ENCODE results near the gene SPATA31C2.

SPATA31C2 gene

GRCh38 chr9:88174324-88174723 lies 36.0 kb upstream of the SPATA31C2 start (continued):
- TF ChIP-seq, protein P1, sequence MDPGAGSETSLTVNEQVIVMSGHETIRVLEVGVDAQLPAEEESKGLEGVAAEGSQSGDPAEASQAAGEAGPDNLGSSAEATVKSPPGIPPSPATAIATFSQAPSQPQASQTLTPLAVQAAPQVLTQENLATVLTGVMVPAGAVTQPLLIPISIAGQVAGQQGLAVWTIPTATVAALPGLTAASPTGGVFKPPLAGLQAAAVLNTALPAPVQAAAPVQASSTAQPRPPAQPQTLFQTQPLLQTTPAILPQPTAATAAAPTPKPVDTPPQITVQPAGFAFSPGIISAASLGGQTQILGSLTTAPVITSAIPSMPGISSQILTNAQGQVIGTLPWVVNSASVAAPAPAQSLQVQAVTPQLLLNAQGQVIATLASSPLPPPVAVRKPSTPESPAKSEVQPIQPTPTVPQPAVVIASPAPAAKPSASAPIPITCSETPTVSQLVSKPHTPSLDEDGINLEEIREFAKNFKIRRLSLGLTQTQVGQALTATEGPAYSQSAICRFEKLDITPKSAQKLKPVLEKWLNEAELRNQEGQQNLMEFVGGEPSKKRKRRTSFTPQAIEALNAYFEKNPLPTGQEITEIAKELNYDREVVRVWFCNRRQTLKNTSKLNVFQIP (CRISPR knock-in tag; IDR thresholded peaks at IDR 0.05; ENCODE audit: borderline replicate concordance, low read depth): no peak
- TF ChIP-seq OSR1 (CRISPR knock-in tag; IDR thresholded peaks at IDR 0.05) (no peak), ZNF70 (CRISPR knock-in tag; IDR thresholded peaks at IDR 0.05) (no peak), GLIS3 (CRISPR knock-in tag; IDR thresholded peaks at IDR 0.05) (no peak)

DNA sequence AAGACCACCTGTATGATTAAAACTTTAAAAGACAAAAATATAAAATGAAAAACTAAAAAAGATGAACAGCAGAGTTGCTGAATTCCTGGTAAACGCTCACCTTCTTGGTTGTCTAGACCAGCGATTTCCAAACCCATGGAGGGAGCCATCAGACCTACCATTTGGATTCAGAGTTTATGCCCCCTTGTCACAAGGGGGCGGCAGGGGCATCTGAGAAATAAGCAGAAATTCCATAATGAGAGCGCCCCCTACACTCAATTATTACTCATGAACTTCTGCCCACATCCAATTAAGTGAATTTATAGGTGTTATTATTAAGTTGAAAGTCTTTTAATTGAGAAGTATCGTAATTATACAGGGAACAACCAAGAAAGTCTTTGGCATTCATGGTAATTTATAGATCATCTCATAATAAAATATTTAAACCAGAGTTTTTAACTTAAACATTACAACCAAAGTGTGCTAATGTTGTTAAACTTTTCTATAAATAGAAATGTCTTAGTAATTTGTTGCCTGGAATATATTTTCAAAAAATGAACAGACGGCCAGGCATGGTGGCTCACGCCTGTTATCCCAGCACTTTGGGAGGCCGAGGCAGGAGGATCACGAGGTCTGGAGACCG lies 35.2 kb upstream of the SPATA31C2 start:
- TF ChIP-seq TOX (CRISPR knock-in tag; IDR thresholded peaks at IDR 0.05; ENCODE audit: borderline replicate concordance) (no peak), ZFP3 (CRISPR knock-in tag; IDR thresholded peaks at IDR 0.05) (no peak), PPARA (CRISPR knock-in tag; IDR thresholded peaks at IDR 0.05; ENCODE audit: borderline replicate concordance) (no peak), TSHZ2 (CRISPR knock-in tag; IDR thresholded peaks at IDR 0.05) (no peak)
- ATAC-seq: peak; percentile 65

GRCh38 chr9:88169700-88170099 lies 31.4 kb upstream of the SPATA31C2 start:
- ATAC-seq: no peak
- TF ChIP-seq SNAI2 (CRISPR knock-in tag; IDR thresholded peaks at IDR 0.05) (no peak), RARB (CRISPR knock-in tag; IDR thresholded peaks at IDR 0.05) (no peak), ISL1 (CRISPR knock-in tag; IDR thresholded peaks at IDR 0.05) (no peak), OSR1 (CRISPR knock-in tag; IDR thresholded peaks at IDR 0.05) (no peak), ARNTL (CRISPR knock-in tag; IDR thresholded peaks at IDR 0.05; ENCODE audit: borderline replicate concordance, low read depth) (no peak), TSHZ2 (CRISPR knock-in tag; IDR thresholded peaks at IDR 0.05) (no peak), ESRRG (CRISPR knock-in tag; IDR thresholded peaks at IDR 0.05) (no peak), ZFP3 (CRISPR knock-in tag; IDR thresholded peaks at IDR 0.05) (no peak), TCF4 (CRISPR knock-in tag; IDR thresholded peaks at IDR 0.05; ENCODE audit: borderline replicate concordance) (no peak), ZNF8 (CRISPR knock-in tag; IDR thresholded peaks at IDR 0.05) (no peak), CSRNP3 (CRISPR knock-in tag; IDR thresholded peaks at IDR 0.05) (no peak), ZC3H10 (CRISPR knock-in tag; IDR thresholded peaks at IDR 0.05) (no peak)
- TF ChIP-seq, protein P2, sequence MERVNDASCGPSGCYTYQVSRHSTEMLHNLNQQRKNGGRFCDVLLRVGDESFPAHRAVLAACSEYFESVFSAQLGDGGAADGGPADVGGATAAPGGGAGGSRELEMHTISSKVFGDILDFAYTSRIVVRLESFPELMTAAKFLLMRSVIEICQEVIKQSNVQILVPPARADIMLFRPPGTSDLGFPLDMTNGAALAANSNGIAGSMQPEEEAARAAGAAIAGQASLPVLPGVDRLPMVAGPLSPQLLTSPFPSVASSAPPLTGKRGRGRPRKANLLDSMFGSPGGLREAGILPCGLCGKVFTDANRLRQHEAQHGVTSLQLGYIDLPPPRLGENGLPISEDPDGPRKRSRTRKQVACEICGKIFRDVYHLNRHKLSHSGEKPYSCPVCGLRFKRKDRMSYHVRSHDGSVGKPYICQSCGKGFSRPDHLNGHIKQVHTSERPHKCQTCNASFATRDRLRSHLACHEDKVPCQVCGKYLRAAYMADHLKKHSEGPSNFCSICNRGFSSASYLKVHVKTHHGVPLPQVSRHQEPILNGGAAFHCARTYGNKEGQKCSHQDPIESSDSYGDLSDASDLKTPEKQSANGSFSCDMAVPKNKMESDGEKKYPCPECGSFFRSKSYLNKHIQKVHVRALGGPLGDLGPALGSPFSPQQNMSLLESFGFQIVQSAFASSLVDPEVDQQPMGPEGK (CRISPR knock-in tag; IDR thresholded peaks at IDR 0.05; ENCODE audit: borderline replicate concordance): no peak
- TF ChIP-seq, protein P1 (CRISPR knock-in tag; IDR thresholded peaks at IDR 0.05; ENCODE audit: borderline replicate concordance, low read depth): no peak
- TF ChIP-seq, protein P3, sequence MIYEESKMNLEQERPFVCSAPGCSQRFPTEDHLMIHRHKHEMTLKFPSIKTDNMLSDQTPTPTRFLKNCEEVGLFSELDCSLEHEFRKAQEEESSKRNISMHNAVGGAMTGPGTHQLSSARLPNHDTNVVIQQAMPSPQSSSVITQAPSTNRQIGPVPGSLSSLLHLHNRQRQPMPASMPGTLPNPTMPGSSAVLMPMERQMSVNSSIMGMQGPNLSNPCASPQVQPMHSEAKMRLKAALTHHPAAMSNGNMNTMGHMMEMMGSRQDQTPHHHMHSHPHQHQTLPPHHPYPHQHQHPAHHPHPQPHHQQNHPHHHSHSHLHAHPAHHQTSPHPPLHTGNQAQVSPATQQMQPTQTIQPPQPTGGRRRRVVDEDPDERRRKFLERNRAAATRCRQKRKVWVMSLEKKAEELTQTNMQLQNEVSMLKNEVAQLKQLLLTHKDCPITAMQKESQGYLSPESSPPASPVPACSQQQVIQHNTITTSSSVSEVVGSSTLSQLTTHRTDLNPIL (CRISPR knock-in tag; IDR thresholded peaks at IDR 0.05; ENCODE audit: low read depth): no peak

Measured in SK-N-SH treated with all-trans-retinoic acid at 6 μM for 48 hours (cell line).